ENCODE data around the gene PDE2A.

DNA sequence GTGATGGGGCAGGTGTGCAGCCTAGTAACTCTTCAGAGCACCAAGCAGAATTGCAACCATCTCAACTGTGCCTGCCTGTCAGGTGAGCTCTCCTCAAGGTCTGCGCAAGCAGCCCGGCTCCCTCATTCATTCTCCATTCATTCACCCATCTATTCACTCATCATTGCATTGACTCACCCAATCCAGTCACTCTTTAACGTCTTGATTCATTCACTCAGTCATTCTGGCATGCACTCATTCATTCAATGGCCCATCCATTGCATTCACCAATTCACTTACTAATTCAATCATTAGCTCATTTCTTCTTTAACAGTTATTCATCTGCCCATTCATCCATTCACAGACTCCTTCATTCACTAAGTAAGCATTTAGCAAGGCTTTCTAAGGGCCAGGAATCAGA lies 111.8 kb downstream of the PDE2A start:
- TF ChIP-seq, protein P1, sequence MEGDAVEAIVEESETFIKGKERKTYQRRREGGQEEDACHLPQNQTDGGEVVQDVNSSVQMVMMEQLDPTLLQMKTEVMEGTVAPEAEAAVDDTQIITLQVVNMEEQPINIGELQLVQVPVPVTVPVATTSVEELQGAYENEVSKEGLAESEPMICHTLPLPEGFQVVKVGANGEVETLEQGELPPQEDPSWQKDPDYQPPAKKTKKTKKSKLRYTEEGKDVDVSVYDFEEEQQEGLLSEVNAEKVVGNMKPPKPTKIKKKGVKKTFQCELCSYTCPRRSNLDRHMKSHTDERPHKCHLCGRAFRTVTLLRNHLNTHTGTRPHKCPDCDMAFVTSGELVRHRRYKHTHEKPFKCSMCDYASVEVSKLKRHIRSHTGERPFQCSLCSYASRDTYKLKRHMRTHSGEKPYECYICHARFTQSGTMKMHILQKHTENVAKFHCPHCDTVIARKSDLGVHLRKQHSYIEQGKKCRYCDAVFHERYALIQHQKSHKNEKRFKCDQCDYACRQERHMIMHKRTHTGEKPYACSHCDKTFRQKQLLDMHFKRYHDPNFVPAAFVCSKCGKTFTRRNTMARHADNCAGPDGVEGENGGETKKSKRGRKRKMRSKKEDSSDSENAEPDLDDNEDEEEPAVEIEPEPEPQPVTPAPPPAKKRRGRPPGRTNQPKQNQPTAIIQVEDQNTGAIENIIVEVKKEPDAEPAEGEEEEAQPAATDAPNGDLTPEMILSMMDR (IDR thresholded peaks at IDR 0.05), result no peak
- TF ChIP-seq EZH2 (IDR thresholded peaks at IDR 0.05; ENCODE audit: borderline replicate concordance, insufficient read depth, low read depth, low read length, poor library complexity, severe bottlenecking), result no peak

All from B cell (primary cell).